SH-SY5Y (cell line): ENCODE data around the gene OPCML.

Source experiments
- GATA2 ChIP-seq: IDR thresholded peaks from 2 replicates; pipeline ENCODE4 v1.6.1; 2011; ENCODE audit warnings: mild to moderate bottlenecking, low read depth, low read length
- GATA3 ChIP-seq: IDR thresholded peaks from 2 replicates; pipeline ENCODE4 v1.6.1; 2011; ENCODE audit warnings: low read depth, mild to moderate bottlenecking, low read length, moderate library complexity

- no peak for TF ChIP-seq GATA2
- TF ChIP-seq GATA3: no peak
These were observed 395.0 kb downstream of the OPCML start for GRCh38 chr11:133137270-133137669.
